Peyer's patch (tissue), 4 donors: Measurements from ENCODE around the gene ST3GAL4.

Source experiments
- CTCF ChIP-seq, 6 experiments: fragments of 450-650 bp in 4 of 6; fragments of 200-600 bp in 2 of 6; sonication (generic) in 1 of 6; IDR thresholded peaks; one replicate each; pipeline ENCODE4 v1.5.1; 2017 to 2019; ENCODE audit warnings: antibody characterized with exemption in 6 of 6, mild to moderate bottlenecking in 3 of 6, moderate library complexity in 1 of 6
- POLR2A ChIP-seq, 2 donors: fragments of 450-650 bp; IDR thresholded peaks; one replicate each; pipeline ENCODE4 v1.5.1; 2017; ENCODE audit warnings: antibody characterized with exemption in 2 of 2, mild to moderate bottlenecking in 2 of 2, moderate library complexity in 2 of 2

DNA sequence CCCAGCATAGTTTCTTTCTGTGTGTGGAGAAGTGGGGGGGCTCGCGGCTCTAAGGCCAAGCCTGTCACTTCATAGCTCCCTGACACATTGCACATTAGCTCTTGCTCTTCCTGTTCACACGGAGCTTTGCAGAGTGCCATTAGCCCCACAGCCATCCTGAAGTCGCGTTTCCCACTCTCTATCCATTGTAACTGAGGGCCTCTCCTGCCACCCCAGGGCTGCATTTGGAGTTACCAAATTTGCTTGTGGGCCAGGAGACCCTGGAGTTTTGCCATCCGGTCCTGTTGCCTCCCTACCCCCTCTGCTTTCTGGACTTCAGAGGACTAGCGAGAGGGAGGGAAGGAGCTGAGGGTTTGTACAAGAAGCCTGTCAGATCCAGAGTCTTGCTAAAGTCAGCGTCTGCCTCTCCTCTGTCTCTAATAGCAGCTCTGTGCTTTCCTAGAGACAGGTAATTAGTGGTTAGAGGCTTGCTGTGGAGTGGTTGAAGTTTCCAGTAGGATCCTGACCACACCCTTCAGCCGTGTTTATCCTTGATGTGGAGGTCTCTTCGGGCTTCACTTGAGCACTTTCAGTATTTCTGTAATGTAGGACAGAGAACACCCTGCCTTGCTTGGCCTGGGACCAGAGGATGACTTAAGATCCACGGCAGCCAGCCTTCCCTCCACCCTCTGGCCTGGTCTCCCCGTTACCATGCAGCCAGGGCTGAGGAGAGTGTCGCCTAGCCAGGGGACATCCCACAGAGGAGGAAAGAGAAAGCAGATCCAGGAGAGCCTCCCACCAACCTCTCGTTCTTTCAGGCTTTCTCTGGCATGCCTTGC, 37.5 kb upstream of the ST3GAL4 start:
- TF ChIP-seq CTCF (IDR thresholded peaks at IDR 0.05) (no peak), POLR2A (IDR thresholded peaks at IDR 0.05) (no peak)
